Skin epidermis (tissue), 12 donors: Measurements from ENCODE around the gene GINM1.
A peak's percentile ranks its signal among the peaks of the same experiment; 100 is the strongest.

ENCODE experiments used
- H3K27ac ChIP-seq, 21 experiments: fragments of 200-600 bp; sonication (generic) in 11 of 21; one replicate each; pipeline ENCODE4 v1.5.0; 2020; ENCODE audit warnings: mild to moderate bottlenecking in 3 of 21, inconsistent platforms in 2 of 21, moderate library complexity in 2 of 21
- H3K4me3 ChIP-seq, 7 experiments: fragments of 200-600 bp; sonication (generic) in 2 of 7; one replicate each; pipeline ENCODE4 v1.5.0; 2020; ENCODE audit warnings: inconsistent platforms in 2 of 7, mild to moderate bottlenecking in 2 of 7, moderate library complexity in 1 of 7

GINM1 gene

DNA sequence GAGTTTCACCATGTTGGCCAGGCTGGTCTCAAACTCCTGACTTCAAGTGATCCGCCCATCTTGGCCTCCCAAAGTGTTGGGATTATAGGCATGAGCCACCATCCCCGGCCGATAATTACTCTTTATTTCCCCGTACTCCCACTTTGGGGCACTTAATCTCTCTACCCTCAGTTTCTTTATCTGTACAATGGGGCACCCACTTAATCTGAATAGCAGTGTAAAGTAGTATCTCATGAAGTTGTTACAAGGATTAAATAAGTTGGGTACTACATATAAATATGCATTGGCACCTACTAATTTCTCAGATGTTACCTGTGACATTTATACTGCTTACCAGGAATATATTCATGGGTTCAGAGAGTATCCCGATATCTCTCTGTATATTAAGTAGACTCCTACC is 15.2 kb downstream of the GINM1 start:
- H3K4me3 ChIP-seq: no peak overlapping the region
- H3K27ac ChIP-seq: no peak overlapping the region

DNA sequence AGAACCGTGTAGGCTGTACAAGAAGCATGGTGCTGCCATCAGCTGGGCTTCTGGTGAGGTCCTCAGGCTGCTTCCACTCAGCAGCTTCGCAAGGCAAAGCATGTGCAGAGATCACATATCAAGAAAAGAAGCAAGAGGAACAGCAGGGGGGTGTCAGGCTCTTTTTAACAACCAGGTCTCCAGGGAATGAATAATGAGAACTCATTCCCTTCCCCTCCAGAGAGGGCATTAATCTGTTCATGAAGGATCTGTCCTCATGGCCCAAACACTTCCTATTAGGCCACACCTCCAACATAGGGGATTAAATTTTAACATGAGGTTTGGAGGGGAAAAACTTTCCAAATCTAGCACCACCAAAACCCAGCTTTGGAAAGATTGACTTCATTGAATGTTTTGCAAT is 20.0 kb downstream of the GINM1 start:
- no peak overlapping the region for H3K27ac ChIP-seq
- H3K4me3 ChIP-seq: no peak overlapping the region

DNA sequence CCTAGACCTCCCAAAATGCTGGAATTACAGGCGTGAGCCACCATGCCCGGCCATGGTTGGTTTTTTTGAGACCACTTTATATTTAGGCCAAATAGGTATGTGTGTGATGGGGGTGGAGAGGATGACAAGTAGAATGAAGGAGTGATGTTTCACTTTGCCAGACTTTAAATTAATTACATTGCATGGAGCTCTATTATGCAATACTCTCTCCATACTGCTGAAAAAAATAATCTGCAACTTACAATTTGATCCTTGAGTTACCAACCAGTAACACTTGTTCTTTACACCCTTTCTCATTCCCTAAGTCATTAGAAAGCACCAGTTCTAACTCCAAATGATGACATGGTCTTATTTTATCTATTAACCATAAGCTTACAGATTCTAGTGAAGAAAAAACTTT is 26.8 kb downstream of the GINM1 start:
- no peak overlapping the region for H3K27ac ChIP-seq
- no peak overlapping the region for H3K4me3 ChIP-seq

DNA sequence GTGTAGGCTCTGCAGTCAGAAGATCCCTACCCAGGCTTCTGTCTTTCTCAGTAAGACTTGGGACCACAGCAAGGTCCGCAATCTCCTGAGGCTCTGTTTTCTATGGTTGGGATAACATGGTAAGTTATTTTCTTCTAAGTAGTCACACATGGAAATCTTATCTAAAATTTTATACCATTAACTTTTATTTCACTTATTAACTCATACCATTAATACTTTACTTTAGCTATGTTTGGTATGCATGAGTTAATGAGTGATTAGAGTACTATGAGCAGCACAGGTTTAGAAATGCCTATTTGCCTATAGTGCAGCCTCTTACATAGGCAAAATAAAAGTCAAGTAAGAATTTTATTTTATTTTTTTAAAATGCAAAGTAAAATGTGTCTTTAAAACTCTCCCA is 27.2 kb downstream of the GINM1 start:
- Histone ChIP-seq H3K4me3 (no peak overlapping the region), H3K27ac (no peak overlapping the region)

DNA sequence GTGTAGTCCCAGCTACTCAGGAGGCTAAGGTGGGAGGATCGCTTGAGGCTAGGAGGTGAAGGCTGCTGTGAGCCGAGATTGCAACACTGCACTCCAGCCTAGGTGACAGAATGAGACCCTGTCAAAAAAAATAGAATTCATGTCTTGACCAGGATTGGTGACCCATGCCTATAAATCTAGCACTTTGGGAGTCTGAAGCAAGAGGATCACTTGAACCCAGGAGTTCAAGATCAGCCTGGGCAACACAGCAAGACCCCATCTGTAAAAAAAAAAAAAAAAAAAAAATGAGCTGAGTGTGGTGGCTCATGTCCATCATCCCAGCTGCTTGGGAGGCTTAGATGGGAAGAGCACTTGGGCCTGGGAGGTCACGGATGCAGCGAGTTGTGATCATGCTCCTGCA is 34.3 kb downstream of the GINM1 start:
- no peak overlapping the region for H3K27ac ChIP-seq

DNA sequence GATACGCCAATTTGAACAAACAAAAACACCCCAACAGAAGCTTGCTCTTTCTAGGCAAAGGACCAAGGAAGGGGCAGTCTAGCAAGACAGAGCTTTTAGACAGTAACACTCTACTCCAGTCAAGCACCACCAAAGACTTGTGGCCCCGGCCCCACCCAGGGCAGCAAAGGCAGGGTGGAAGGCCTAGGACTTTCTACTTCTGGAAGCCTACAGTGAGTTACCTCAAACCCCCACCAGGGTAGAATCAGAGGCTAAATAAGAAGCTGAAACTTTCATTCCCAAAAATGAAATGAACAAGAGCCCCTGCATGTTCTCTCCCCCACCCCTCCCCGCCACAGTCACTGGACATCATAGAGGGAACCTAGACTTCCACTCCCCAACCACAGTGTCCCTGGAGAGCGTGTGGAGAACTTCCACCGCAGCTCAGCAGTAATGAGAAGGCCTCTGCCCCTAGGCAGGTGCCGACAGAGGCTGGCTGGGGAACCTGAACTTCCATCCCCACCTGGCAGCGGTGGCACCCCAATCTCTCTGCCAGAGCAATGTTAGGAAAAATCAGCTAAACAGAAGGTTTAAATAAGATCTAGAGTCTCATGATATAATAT is 42.3 kb downstream of the GINM1 start:
- H3K4me3 ChIP-seq: no peak overlapping the region
- no peak overlapping the region for H3K27ac ChIP-seq

More for the DNA sequence above, 34.3 kb downstream of the GINM1 start:
- H3K4me3 ChIP-seq: no peak overlapping the region

DNA sequence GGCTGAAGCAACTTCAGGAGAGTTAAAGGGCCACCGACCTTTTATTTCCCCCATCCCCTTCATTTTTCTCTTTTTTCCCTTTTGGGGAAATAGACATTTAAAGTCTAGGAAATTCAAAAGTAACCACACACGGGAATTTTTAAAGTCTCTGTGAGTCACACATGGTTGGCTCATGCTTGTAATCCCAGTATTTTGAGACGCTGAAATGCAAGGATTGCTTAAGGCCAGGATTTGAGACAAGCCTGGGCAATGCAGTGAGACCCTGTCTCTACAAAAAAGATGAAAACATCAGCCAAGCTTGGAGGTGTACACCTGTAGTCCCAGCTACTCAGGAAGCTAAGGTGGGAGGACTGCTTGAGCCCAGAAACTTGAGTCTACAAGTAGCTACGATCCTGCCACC is 48.2 kb downstream of the GINM1 start:
- Histone ChIP-seq H3K27ac (peak overlapping the region in 1 of 21 experiments; percentile 5), H3K4me3 (no peak overlapping the region)

DNA sequence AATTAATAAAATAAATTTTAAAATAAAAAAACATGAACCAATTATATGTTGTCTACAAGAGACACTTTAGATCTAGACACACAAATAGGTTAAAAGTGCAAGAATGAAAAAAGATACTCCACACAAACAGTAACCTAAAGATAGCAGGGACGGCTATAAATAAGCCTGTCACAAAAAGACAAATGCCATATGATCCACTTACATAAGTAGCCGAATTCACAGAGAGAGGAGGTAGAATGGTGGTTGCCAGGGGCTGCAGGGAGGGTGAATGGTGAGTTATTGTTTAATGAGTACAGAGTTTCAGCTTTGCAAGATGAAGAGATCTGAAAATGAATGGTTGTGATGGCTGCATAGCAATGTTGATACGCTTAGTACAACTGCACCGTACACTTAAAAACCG is 49.6 kb downstream of the GINM1 start:
- Histone ChIP-seq H3K27ac (no peak overlapping the region), H3K4me3 (no peak overlapping the region)

DNA sequence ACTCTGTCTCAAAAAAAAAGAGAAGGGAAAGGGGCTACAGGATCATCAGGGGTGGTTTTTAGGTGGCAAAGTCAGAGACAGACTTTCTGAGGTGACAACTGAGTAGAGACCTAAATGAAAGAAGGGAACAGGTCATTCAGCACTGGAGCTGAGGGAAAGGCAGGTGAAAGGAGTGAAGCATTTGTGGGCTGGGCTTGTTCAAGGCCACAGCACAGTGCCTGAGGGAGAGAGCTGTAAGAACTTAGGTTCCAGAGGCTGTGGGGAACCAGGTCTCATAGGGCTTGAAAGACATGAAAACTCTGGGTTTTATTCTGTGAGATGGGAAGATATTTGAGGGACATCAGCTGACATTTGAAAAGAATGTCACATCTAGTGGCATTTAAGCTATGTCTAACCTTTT is 61.5 kb downstream of the GINM1 start:
- Histone ChIP-seq H3K27ac (no peak overlapping the region), H3K4me3 (no peak overlapping the region)

DNA sequence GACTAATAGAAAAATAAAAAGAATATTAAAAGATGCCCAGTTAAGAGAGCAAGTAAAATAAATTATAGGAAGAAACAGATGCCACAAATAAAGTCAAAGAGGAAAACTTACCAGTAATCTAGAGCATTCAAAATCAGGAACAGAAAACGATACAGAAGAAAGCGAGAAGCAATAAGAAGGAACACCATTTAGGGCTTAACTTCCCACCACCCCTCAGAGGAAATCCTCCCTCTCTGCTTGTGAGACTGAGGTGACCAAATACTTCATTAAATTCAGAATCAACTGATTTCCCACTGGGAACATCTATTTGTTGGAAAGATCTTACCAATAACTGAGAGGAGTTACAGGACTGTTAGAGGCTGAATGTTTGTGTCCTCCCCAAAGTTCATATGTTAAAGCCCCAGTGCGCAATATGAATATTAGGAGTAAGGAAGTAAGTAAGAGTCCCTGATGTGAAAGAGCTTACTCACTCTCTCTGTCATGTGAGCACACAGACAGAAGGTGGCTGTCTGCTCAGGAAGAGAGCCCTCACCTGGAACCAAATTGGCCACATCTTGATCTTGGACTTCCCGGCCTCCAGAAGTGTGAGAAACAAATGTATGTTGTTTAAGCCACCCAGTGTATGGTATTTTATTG is 62.8 kb downstream of the GINM1 start:
- H3K4me3 ChIP-seq: no peak overlapping the region
- no peak overlapping the region for H3K27ac ChIP-seq

DNA sequence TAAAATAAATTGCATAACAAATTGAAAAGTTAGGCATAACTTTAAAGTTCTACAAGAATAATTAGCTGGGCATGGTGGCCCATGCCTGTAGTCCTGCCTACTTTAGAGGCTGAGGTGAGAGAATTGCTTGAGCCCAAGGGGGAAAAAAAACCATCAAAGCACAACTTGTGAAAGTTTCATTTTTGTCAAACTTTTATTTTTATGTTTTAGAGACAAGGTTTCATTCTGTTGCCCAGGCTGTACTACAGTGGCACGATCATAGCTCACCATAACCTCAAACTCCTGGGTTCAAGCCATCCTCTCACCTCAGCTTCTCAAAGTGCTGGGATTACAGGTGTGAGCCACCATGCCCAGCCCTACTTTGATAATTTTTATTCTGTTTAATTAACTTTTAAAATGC is 68.1 kb downstream of the GINM1 start:
- Histone ChIP-seq H3K27ac (no peak overlapping the region), H3K4me3 (no peak overlapping the region)

DNA sequence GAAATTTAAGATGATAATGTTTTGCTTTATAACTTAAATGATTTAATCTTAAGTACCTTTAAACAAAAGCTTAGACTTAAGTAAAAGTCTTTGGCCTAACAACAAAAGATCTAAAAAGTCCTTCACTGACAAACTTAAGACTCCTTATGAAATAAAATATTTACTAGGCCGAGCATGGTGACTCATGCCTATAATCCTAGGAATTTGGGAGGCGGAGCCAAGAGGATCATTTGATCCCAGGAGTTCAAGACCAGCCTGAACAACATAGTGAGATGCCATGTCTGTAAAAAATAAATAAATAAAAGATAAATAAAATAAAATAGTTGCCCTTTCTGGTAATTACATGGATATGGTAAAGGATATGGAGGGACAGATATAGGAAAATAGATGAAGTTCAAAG is 69.9 kb downstream of the GINM1 start:
- H3K4me3 ChIP-seq: no peak overlapping the region
- H3K27ac ChIP-seq: no peak overlapping the region
